WTC11 (cell line): ENCODE measurements around the gene TMEM272. TPM values are rescaled to one million over a fixed set of nuclear protein-coding genes. Genes with fewer than 3 reads are reported as not detected.

Experiments
- ATAC-seq: fragments of 200-7000 bp; cut with Tn5 transposase; 2 replicates; pipeline ENCODE4 v1.10.0; 2021; ENCODE audit warnings: mild to moderate bottlenecking, moderate library complexity
- CTCF ChIA-PET: fragments of 300-600 bp; sonication (Branson Sonifier 250); formaldehyde crosslinking; loops from one replicate; lab custom pipeline; 2021; ENCODE audit warnings: antibody characterized with exemption; lab: Charles Lee
- POLR2A ChIA-PET: fragments of 350-600 bp; sonication (Branson Sonifier 250); formaldehyde crosslinking; loops from one replicate; lab custom pipeline; 2021; ENCODE audit warnings: antibody characterized with exemption; lab: Charles Lee
- DNase-seq: peaks from one replicate; pipeline ENCODE4 v3.0.0; 2021; ENCODE audit warnings: low spot score
- H3K27ac Mint-ChIP-seq: 2 replicates; pipeline ENCODE4 v1.8.0; 2021; ENCODE audit warnings: mixed read lengths
- H3K27me3 Mint-ChIP-seq: 2 replicates; pipeline ENCODE4 v1.8.0; 2021; ENCODE audit warnings: low read depth, mild to moderate bottlenecking, moderate library complexity, mixed read lengths
- H3K36me3 Mint-ChIP-seq: 2 replicates; pipeline ENCODE4 v1.8.0; 2021; ENCODE audit warnings: mixed read lengths
- H3K4me1 Mint-ChIP-seq: 2 replicates; pipeline ENCODE4 v1.8.0; 2022; ENCODE audit warnings: mixed read lengths
- H3K4me3 Mint-ChIP-seq: 2 replicates; pipeline ENCODE4 v1.8.0; 2021; ENCODE audit warnings: mild to moderate bottlenecking, moderate library complexity, mixed read lengths
- H3K9me3 Mint-ChIP-seq: 2 replicates; pipeline ENCODE4 v1.8.0; 2021; ENCODE audit warnings: mixed read lengths
- ATF1 ChIP-seq: sonication (generic); formaldehyde crosslinking; IDR thresholded peaks from 2 replicates; pipeline ENCODE4 v1.8.1; 2023; ENCODE audit warnings: mild to moderate bottlenecking, moderate library complexity, missing genetic modification reagents
- CREM ChIP-seq: sonication (generic); formaldehyde crosslinking; IDR thresholded peaks from 2 replicates; pipeline ENCODE4 v1.8.1; 2022; ENCODE audit warnings: mild to moderate bottlenecking, missing genetic modification reagents, moderate library complexity
- E2F5 ChIP-seq: sonication (generic); formaldehyde crosslinking; IDR thresholded peaks from 2 replicates; pipeline ENCODE4 v1.8.1; 2022; ENCODE audit warnings: mild to moderate bottlenecking, moderate library complexity, missing genetic modification reagents
- ESRRA ChIP-seq: sonication (generic); formaldehyde crosslinking; IDR thresholded peaks from 2 replicates; pipeline ENCODE4 v1.8.1; 2022; ENCODE audit warnings: mild to moderate bottlenecking, missing genetic modification reagents, borderline replicate concordance
- ETV6 ChIP-seq: sonication (generic); formaldehyde crosslinking; IDR thresholded peaks from 2 replicates; pipeline ENCODE4 v1.8.1; 2022; ENCODE audit warnings: mild to moderate bottlenecking, missing genetic modification reagents
- NFATC4 ChIP-seq: fragments of 250-450 bp; sonication (Bioruptor Pico); IDR thresholded peaks from 2 replicates; pipeline ENCODE4 v1.9.0; 2021; ENCODE audit warnings: mild to moderate bottlenecking
- NR1H2 ChIP-seq: sonication (generic); formaldehyde crosslinking; IDR thresholded peaks from 2 replicates; pipeline ENCODE4 v1.9.0; 2021; ENCODE audit warnings: mild to moderate bottlenecking, moderate library complexity, missing genetic modification reagents
- USF2 ChIP-seq: sonication (generic); formaldehyde crosslinking; IDR thresholded peaks from 2 replicates; pipeline ENCODE4 v1.8.1; 2023; ENCODE audit warnings: mild to moderate bottlenecking, missing genetic modification reagents, moderate library complexity
- ZBTB21 ChIP-seq: sonication (generic); formaldehyde crosslinking; IDR thresholded peaks from 2 replicates; pipeline ENCODE4 v1.8.1; 2023; ENCODE audit warnings: mild to moderate bottlenecking, missing genetic modification reagents, borderline replicate concordance
- ZNF263 ChIP-seq: sonication (generic); formaldehyde crosslinking; IDR thresholded peaks from 2 replicates; pipeline ENCODE4 v1.8.1; 2022; ENCODE audit warnings: low read depth, mild to moderate bottlenecking, moderate library complexity, missing genetic modification reagents
- ZNF423 ChIP-seq: fragments of 250-450 bp; sonication (Bioruptor Pico); IDR thresholded peaks from 2 replicates; pipeline ENCODE4 v2.1.2; 2022; ENCODE audit warnings: mild to moderate bottlenecking, moderate library complexity
- ZNF532 ChIP-seq: fragments of 250-450 bp; sonication (Bioruptor Pico); IDR thresholded peaks from 2 replicates; pipeline ENCODE4 v1.9.0; 2021; ENCODE audit warnings: mild to moderate bottlenecking, borderline replicate concordance
- total RNA-seq: library from RNA; stranded (reverse); gene quantifications from 3 replicates; pipeline ENCODE4 v1.2.3, GENCODE V29; 2021
- TF ChIP-seq, protein P1 (sequence below): sonication (generic); formaldehyde crosslinking; IDR thresholded peaks from 2 replicates; pipeline ENCODE4 v1.8.1; 2022; ENCODE audit warnings: missing genetic modification reagents, borderline replicate concordance

TMEM272 gene
- total RNA-seq, 1 experiment from 2014 or later = not detected

DNA sequence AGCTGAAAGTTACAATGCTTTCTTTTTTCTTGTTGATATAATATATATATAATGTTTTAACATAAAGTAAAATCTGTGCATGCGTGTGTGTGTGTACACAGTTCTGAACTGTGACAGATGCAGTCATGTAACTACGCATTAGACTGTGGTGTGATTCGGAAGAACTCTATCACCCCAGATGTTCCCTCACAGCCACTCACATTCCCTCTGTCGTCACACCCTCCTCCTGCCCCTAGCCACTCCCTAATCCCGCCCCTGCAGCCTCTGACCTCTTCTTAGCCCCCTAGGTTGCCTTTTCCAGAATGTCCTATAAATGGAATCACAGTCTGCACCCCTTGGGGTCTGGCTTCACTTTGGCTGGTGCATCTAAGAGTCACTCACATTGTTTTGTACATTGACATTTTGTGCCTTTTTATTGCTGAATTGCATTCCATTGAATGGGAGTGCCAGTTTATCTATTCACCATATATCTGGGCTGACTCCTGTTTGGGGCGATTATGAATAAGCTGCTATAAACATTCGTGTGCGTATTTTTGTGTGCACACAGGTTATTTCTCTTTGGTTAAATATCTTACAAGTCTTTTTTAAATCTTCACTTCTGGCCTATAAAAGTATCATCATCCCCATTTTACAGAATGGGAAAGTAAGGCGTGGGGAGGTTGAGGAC, 61.4 kb downstream of the TMEM272 start (continued):
- TF ChIP-seq, protein P1, sequence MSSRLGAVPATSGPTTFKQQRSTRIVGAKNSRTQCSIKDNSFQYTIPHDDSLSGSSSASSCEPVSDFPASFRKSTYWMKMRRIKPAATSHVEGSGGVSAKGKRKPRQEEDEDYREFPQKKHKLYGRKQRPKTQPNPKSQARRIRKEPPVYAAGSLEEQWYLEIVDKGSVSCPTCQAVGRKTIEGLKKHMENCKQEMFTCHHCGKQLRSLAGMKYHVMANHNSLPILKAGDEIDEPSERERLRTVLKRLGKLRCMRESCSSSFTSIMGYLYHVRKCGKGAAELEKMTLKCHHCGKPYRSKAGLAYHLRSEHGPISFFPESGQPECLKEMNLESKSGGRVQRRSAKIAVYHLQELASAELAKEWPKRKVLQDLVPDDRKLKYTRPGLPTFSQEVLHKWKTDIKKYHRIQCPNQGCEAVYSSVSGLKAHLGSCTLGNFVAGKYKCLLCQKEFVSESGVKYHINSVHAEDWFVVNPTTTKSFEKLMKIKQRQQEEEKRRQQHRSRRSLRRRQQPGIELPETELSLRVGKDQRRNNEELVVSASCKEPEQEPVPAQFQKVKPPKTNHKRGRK (CRISPR knock-in tag) = no peak
- TF ChIP-seq USF2 (CRISPR knock-in tag) = no peak
- TF ChIP-seq ZNF263 (CRISPR knock-in tag) = no peak

DNA sequence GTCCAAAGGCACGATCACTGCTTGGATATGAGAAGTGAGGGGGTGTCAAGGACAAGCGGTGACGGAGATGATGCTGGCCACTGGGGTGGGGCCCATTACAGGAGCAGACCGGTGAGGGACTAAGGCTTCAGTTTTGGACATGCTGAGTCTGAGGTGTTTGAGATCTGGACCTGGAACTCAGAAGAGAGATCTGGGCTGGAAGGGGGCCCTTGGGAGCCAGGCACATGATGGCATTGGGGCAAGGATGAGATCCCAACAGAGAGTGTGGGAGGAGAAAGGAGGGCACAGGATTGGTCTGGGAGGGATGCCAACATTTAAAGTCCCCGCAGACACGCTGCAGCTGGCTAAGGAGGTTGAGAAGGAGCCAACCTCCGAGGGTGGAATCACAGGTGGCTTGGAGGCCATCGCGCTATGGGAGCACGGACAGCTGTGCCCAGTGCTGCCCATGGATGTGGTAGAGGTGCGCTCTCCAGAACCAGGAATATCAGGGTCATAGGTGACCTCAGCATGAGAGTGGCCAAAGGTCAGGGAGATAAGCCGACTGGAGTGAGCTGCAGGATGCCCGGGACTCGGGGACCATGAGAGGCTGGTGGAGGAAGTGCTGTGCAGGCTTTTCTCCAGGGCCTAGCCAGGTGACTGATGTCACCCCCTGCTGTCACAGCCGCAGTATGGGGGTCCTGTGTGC, 62.8 kb downstream of the TMEM272 start:
- Mint-ChIP-seq H3K27ac (no peak overlapping the region), H3K27me3 (no peaks in the 10 kb centered on the region), H3K4me3 (no peak overlapping the region), H3K36me3 (no peaks in the 10 kb centered on the region), H3K9me3 (no peaks in the 10 kb centered on the region; the same call in 1 of the 2 replicates), H3K4me1 (peaks cover 10% of the 10 kb centered on the region)
- ChIA-PET CTCF (interaction anchor here (1.0 to 4.4 kb wide), 4 partner anchors 10 to 657 kb away, joined by 5 to 26 read pairs (median 6); no protein-coding TSS in a partner anchor), POLR2A (no interaction called here)
- DNase-seq (no peak), ATAC-seq (no peak)
- no peak for TF ChIP-seq NR1H2 (CRISPR knock-in tag)

GRCh38 chr13:51781246-51782022, 63.5 kb downstream of the TMEM272 start:
- Mint-ChIP-seq H3K9me3 (no peaks in the 10 kb centered on the region; the same call in 1 of the 2 replicates), H3K27me3 (no peaks in the 10 kb centered on the region), H3K4me3 (no peak overlapping the region), H3K4me1 (peaks cover 10% of the 10 kb centered on the region), H3K27ac (no peak overlapping the region), H3K36me3 (no peaks in the 10 kb centered on the region)
- POLR2A ChIA-PET = no interaction called here
- peak; percentile 88 for ATAC-seq
- DNase-seq = peak; percentile 56
- no peak for TF ChIP-seq ZNF423 (CRISPR knock-in tag)
- TF ChIP-seq NR1H2 (CRISPR knock-in tag) = no peak
- TF ChIP-seq E2F5 = no peak
- no peak for TF ChIP-seq ESRRA (CRISPR knock-in tag)
- TF ChIP-seq CREM (CRISPR knock-in tag) = no peak
- no peak for TF ChIP-seq ZNF532 (CRISPR knock-in tag)
- TF ChIP-seq USF2 (CRISPR knock-in tag) = no peak
- no peak for TF ChIP-seq ZBTB21
- TF ChIP-seq ATF1 (CRISPR knock-in tag) = no peak
- TF ChIP-seq NFATC4 (CRISPR knock-in tag) = no peak
- TF ChIP-seq ETV6 (CRISPR knock-in tag) = no peak
- CTCF ChIA-PET = interaction anchor here (0.6 to 4.4 kb wide), 6 partner anchors 17 to 1664 kb away, joined by 3 to 26 read pairs (median 4); no protein-coding TSS in a partner anchor
